Fibroblast of lung (primary cell): Measurements from ENCODE around the gene NCKAP5.

ENCODE experiments used
- EZH2 ChIP-seq: IDR thresholded peaks from 2 replicates; pipeline ENCODE4 v1.5.1; 2012; ENCODE audit warnings: low read length, control low read depth, mild to moderate bottlenecking; ENCODE audit errors: missing control alignments
- TF ChIP-seq, protein P1 (sequence below), 2 donors: IDR thresholded peaks in 1 of 2; conservative IDR thresholded peaks in 1 of 2; 1 replicate in 1 of 2; 2 replicates in 1 of 2; pipeline ENCODE4 v1.5.1; 2011 to 2012; ENCODE audit warnings: low read length in 2 of 2, control low read depth in 1 of 2, inconsistent platforms in 1 of 2, low read depth in 1 of 2, mild to moderate bottlenecking in 1 of 2

DNA sequence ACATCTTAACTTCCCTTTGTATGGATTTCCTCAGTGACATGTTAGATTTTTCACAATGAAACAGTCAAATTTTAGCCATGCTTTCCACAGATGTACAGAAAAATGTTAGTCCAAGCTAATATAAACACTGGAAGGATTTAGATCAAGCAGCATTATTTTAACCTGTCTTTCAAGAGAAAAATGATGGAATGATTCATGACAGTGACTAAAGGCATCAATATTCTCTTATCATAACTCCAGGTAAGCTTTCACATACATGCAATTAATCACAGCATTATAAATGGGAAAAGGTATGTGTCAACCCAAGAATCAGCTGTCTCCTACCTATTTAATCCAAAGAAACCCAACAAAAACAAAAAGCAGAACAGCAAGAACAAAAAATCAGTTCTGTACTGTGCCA is 92.7 kb downstream of the NCKAP5 start:
- TF ChIP-seq, protein P1, sequence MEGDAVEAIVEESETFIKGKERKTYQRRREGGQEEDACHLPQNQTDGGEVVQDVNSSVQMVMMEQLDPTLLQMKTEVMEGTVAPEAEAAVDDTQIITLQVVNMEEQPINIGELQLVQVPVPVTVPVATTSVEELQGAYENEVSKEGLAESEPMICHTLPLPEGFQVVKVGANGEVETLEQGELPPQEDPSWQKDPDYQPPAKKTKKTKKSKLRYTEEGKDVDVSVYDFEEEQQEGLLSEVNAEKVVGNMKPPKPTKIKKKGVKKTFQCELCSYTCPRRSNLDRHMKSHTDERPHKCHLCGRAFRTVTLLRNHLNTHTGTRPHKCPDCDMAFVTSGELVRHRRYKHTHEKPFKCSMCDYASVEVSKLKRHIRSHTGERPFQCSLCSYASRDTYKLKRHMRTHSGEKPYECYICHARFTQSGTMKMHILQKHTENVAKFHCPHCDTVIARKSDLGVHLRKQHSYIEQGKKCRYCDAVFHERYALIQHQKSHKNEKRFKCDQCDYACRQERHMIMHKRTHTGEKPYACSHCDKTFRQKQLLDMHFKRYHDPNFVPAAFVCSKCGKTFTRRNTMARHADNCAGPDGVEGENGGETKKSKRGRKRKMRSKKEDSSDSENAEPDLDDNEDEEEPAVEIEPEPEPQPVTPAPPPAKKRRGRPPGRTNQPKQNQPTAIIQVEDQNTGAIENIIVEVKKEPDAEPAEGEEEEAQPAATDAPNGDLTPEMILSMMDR (conservative IDR thresholded peaks at IDR 0.05 in 1 of 2, IDR thresholded peaks at IDR 0.05 in 1 of 2; ENCODE audit: low read depth in 1 of 2, low read length in 2 of 2), result no peak
- no peak for TF ChIP-seq EZH2
